ENCODE data around the gene CATSPERZ. TPM values are rescaled to one million over a fixed set of nuclear protein-coding genes. Genes with fewer than 3 reads are reported as not detected.
"Not testable (repeated sequence)": the region's sequence is repeated elsewhere in the genome, so short reads cannot be mapped to it uniquely, and the experiment has no call there.

CATSPERZ gene
- total RNA-seq, 1 donor from 2014 or later: 0.26 TPM

DNA sequence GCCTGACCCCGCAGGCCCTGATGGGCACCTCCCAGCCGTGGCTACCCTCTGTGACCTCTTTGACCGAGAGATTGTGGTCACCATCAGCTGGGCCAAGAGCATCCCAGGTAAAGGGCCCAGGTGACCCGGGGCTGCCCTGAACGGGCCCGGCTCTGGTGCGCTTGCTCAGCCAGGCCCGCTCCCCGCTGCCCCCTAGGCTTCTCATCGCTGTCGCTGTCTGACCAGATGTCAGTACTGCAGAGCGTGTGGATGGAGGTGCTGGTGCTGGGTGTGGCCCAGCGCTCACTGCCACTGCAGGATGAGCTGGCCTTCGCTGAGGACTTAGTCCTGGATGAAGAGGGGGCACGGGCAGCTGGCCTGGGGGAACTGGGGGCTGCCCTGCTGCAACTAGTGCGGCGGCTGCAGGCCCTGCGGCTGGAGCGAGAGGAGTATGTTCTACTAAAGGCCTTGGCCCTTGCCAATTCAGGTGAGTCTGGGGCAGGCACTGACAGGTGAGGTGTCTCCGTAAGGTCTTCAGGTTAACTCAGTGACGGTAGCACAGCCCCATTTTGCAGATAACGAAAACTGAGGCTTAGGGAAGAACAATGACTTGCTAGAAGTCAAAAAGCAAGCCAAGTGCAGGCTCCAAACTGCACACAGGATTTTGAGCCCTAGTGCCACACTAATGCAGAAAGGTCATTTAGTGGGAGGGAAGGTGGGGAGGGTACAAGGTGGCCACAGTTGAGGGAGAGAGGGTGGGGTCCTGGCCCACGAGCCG, 14.8 kb downstream of the CATSPERZ start:
- Histone ChIP-seq H3K4me3 (ENCODE audit: low read depth, low read length) (no peak overlapping the region), H3K36me3 (ENCODE audit: control insufficient read depth, insufficient read depth, low read length) (peaks cover 14% of the 10 kb centered on the region), H3K27me3 (ENCODE audit: control insufficient read depth, insufficient read depth, low read length) (no peaks in the 10 kb centered on the region)
- TF ChIP-seq, protein P1, sequence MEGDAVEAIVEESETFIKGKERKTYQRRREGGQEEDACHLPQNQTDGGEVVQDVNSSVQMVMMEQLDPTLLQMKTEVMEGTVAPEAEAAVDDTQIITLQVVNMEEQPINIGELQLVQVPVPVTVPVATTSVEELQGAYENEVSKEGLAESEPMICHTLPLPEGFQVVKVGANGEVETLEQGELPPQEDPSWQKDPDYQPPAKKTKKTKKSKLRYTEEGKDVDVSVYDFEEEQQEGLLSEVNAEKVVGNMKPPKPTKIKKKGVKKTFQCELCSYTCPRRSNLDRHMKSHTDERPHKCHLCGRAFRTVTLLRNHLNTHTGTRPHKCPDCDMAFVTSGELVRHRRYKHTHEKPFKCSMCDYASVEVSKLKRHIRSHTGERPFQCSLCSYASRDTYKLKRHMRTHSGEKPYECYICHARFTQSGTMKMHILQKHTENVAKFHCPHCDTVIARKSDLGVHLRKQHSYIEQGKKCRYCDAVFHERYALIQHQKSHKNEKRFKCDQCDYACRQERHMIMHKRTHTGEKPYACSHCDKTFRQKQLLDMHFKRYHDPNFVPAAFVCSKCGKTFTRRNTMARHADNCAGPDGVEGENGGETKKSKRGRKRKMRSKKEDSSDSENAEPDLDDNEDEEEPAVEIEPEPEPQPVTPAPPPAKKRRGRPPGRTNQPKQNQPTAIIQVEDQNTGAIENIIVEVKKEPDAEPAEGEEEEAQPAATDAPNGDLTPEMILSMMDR (IDR thresholded peaks at IDR 0.05; ENCODE audit: insufficient read depth, low read length, severe bottlenecking): no peak
- FAIRE-seq (no peak), DNase-seq (ENCODE audit: low read depth) (no peak)

DNA sequence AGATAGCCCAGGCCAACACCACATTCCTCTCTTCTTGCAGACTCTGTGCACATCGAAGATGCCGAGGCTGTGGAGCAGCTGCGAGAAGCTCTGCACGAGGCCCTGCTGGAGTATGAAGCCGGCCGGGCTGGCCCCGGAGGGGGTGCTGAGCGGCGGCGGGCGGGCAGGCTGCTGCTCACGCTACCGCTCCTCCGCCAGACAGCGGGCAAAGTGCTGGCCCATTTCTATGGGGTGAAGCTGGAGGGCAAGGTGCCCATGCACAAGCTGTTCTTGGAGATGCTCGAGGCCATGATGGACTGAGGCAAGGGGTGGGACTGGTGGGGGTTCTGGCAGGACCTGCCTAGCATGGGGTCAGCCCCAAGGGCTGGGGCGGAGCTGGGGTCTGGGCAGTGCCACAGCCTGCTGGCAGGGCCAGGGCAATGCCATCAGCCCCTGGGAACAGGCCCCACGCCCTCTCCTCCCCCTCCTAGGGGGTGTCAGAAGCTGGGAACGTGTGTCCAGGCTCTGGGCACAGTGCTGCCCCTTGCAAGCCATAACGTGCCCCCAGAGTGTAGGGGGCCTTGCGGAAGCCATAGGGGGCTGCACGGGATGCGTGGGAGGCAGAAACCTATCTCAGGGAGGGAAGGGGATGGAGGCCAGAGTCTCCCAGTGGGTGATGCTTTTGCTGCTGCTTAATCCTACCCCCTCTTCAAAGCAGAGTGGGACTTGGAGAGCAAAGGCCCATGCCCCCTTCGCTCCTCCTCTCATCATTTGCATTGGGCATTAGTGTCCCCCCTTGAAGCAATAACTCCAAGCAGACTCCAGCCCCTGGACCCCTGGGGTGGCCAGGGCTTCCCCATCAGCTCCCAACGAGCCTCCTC, 15.7 kb downstream of the CATSPERZ start:
- not testable (repeated sequence) for DNase-seq (ENCODE audit: low read depth); H3K4me3 ChIP-seq (ENCODE audit: low read depth, low read length); H3K27me3 ChIP-seq (ENCODE audit: control insufficient read depth, insufficient read depth, low read length); FAIRE-seq
- H3K36me3 ChIP-seq (ENCODE audit: control insufficient read depth, insufficient read depth, low read length): peaks cover 16% of the 10 kb centered on the region

DNA sequence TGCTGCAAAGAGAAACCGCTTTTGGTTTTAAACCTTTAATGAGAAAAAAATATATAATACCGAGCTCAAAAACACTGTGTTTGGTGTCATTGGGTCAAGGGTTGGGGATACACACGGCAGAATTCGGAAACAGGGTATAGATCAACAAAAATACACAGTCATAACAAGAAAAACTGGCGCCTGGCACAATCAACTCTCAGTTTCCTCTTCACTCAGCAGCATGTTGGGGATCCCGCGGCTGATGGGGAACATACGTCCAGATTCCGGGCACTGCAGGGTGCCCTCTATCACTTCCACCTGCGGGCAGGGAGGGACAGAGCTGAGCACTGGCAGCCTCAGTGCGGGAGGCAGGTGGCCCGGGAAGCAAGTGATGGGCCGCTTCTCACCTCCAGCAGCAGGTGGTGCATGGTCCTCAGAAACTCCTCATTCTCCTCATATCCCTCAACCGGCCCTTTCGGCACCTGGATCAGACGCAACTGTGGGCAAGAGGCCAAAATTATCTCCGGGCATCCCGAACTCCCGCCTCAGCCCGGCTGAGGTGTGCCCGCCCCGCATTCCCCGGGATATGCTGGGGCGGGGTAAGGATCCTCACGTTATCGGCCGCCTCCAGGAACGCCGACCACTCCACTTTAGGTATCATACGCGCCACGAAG, 16.6 kb downstream of the CATSPERZ start:
- FAIRE-seq (no peak), DNase-seq (ENCODE audit: low read depth) (peak; percentile 58)
- Histone ChIP-seq H3K4me3 (ENCODE audit: low read depth, low read length) (peak overlapping the region; percentile 76), H3K36me3 (ENCODE audit: control insufficient read depth, insufficient read depth, low read length) (peaks cover 19% of the 10 kb centered on the region), H3K27me3 (ENCODE audit: control insufficient read depth, insufficient read depth, low read length) (no peaks in the 10 kb centered on the region)
- TF ChIP-seq, protein P1 (IDR thresholded peaks at IDR 0.05; ENCODE audit: insufficient read depth, low read length, severe bottlenecking): peak; percentile 60

DNA sequence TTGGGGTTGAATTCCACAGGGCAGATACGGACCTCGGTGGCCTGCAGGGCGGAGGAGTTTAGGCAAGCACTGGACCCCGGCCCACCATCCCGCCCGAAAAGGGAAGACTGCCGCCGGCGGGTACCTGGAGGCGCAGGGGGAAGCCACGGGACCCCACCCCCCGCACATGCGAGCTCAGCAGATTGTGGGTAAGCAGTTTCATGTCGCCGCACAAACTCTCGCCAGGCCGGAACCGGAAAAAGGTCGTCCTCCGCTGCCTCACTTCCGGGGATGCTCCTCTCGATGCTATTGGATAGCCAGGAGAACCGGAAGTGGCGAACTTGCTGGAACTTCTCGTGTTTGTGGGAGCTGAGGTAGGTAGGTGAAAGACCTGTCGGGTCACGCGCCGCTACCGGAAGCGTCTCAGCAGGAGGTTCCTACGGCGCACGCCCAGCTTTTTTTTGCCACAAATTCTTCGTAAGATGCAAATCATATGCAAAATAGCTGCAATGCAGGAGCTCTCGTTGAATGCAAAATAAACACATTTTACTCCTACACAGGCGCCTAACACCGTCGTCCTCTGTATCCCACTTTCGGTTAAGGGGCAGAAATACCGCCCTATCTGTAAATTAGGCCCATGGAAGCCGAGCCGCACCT, 17.3 kb downstream of the CATSPERZ start, which contains the start of gene TRMT112:
Gene TRMT112 (minus strand): TSS at position 235 of the 636 bp plus-strand sequence. CDS start 33 bp downstream, at position 202.
- peak; percentile 98 for FAIRE-seq

DNA sequence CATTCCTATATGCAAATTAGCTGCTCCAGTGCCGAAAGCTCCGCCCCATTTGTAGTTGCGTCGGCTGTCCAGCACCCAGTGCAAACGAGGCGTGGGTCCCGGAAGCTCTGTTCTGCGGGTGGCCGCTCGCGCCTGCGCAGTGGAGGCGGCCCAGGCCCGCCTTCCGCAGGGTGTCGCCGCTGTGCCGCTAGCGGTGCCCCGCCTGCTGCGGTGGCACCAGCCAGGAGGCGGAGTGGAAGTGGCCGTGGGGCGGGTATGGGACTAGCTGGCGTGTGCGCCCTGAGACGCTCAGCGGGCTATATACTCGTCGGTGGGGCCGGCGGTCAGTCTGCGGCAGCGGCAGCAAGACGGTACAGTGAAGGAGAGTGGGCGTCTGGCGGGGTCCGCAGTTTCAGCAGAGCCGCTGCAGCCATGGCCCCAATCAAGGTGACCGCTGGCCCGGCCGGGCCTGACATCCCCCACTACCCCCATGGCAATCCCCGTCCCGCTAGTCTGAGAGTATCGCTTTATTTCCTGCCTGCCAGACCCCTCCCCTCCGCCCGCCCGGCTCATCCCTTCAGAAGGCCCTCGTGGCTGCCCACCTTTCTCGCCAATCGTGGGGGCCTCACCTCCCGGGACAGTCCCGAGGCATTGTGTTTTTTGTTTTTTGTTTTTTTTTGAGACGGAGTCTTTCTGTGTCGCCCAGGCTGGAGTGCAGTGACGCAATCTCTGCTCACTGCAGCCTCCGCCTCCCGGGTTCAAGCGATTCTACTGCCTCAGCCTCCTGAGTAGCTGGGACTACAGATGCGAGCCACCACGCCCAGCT, 18.0 kb downstream of the CATSPERZ start, which contains the start of gene PRDX5:
Gene PRDX5 (plus strand): TSS at position 161 of the 805 bp plus-strand sequence. CDS start 95 bp downstream, at position 256.
- FAIRE-seq (no peak), DNase-seq (ENCODE audit: low read depth) (peak; percentile 91)
- Histone ChIP-seq H3K27me3 (ENCODE audit: control insufficient read depth, insufficient read depth, low read length) (no peaks in the 10 kb centered on the region), H3K36me3 (ENCODE audit: control insufficient read depth, insufficient read depth, low read length) (peaks cover 26% of the 10 kb centered on the region), H3K4me3 (ENCODE audit: low read depth, low read length) (peak within 1 kb of the TSS; percentile 76)
- TF ChIP-seq, protein P1 (IDR thresholded peaks at IDR 0.05; ENCODE audit: insufficient read depth, low read length, severe bottlenecking): peak; percentile 65

More for the DNA sequence above, 17.3 kb downstream of the CATSPERZ start, which contains the start of gene TRMT112:
- TF ChIP-seq, protein P1 (IDR thresholded peaks at IDR 0.05; ENCODE audit: insufficient read depth, low read length, severe bottlenecking): no peak
- Histone ChIP-seq H3K27me3 (ENCODE audit: control insufficient read depth, insufficient read depth, low read length) (no peaks in the 10 kb centered on the region), H3K36me3 (ENCODE audit: control insufficient read depth, insufficient read depth, low read length) (peaks cover 23% of the 10 kb centered on the region), H3K4me3 (ENCODE audit: low read depth, low read length) (peak within 1 kb of the TSS; percentile 76)
- DNase-seq (ENCODE audit: low read depth): peak; percentile 98

Data from bronchial epithelial cell (primary cell).